ENCODE data around the gene ADRB2. TPM values are rescaled to one million over a fixed set of nuclear protein-coding genes. Genes with fewer than 3 reads are reported as not detected.

ADRB2 gene
- total RNA-seq, 1 experiment from 2014 or later: 0.26 TPM

DNA sequence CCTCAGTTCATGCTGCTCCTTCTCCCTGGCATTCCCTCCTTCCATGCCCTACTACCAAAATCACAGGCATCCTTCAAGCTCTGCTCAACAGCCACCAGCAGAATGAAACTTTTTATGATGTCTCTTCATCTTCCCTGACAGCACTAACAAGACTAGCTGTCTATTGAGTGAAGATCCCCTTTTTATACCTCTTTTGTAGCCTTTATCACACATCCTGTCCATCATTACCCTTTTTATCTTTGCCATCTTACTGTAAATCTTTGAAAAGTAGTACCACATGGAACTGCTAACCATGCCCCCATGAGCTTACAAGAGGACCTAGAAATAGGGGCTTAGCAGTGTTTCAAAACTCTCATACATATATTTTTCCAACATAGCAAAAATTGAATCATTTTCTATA lies 10.8 kb upstream of the ADRB2 start:
- no peak overlapping the region for H2BK20ac ChIP-seq (ENCODE audit: low read depth, low read length, poor library complexity, severe bottlenecking)
- no peak for DNase-seq
- H3K79me2 ChIP-seq (ENCODE audit: insufficient read depth, low read length): no peaks in the 10 kb centered on the region
- Mint-ChIP-seq H3K4me3 (no peak overlapping the region), H3K36me3 (ENCODE audit: insufficient read depth in 1 of 3, low read depth in 3 of 3) (no peaks in the 10 kb centered on the region), H3K27ac (no peak overlapping the region), H3K9me3 (no peaks in the 10 kb centered on the region), H3K4me1 (no peaks in the 10 kb centered on the region), H3K27me3 (ENCODE audit: low read depth) (no peaks in the 10 kb centered on the region)
- H4K91ac ChIP-seq (ENCODE audit: insufficient read length, low read depth, low read length): no peak overlapping the region
- H3K56ac ChIP-seq (ENCODE audit: insufficient read length, low read depth, low read length): no peak overlapping the region
- H3K14ac ChIP-seq (ENCODE audit: insufficient read depth, low read length): no peak overlapping the region
- H3K27me3 ChIP-seq (ENCODE audit: insufficient read depth, low read length): no peaks in the 10 kb centered on the region
- no peak overlapping the region for H2BK5ac ChIP-seq (ENCODE audit: insufficient read length, low read length)
- no peak overlapping the region for H3K4me2 ChIP-seq (ENCODE audit: insufficient read depth, insufficient read length, low read length)
- H2BK120ac ChIP-seq (ENCODE audit: low read depth, low read length, poor library complexity, severe bottlenecking): no peak overlapping the region
- no peak overlapping the region for H3T11ph ChIP-seq (ENCODE audit: low read length)
- no peak overlapping the region for H4K8ac ChIP-seq (replicated peaks; ENCODE audit: insufficient read length, low read depth, low read length)
- no peak overlapping the region for H3K4ac ChIP-seq (ENCODE audit: low read depth, low read length)
- no peak overlapping the region for H3K27ac ChIP-seq (ENCODE audit: insufficient read length, low read depth, low read length)
- no peak overlapping the region for H2AK5ac ChIP-seq (ENCODE audit: insufficient read length, low read length)
- no peak overlapping the region for H4K5ac ChIP-seq (ENCODE audit: insufficient read length, low read depth, low read length)
- H4K20me1 ChIP-seq (ENCODE audit: control insufficient read depth, insufficient read depth, insufficient read length): no peaks in the 10 kb centered on the region
- no peak overlapping the region for H2BK15ac ChIP-seq (ENCODE audit: low read depth, low read length)
- no peaks in the 10 kb centered on the region for H3K79me1 ChIP-seq (ENCODE audit: insufficient read depth, low read depth, low read length, poor library complexity, severe bottlenecking)
- no peaks in the 10 kb centered on the region for H3K9me3 ChIP-seq (ENCODE audit: control insufficient read depth, low read depth, low read length)
- no peaks in the 10 kb centered on the region for H3K4me1 ChIP-seq (ENCODE audit: insufficient read depth, low read length)
- no peak overlapping the region for H2AFZ ChIP-seq (ENCODE audit: low read length)
- H3K23ac ChIP-seq (ENCODE audit: insufficient read length, low read depth, low read length): no peak overlapping the region
- TF ChIP-seq, protein P1, sequence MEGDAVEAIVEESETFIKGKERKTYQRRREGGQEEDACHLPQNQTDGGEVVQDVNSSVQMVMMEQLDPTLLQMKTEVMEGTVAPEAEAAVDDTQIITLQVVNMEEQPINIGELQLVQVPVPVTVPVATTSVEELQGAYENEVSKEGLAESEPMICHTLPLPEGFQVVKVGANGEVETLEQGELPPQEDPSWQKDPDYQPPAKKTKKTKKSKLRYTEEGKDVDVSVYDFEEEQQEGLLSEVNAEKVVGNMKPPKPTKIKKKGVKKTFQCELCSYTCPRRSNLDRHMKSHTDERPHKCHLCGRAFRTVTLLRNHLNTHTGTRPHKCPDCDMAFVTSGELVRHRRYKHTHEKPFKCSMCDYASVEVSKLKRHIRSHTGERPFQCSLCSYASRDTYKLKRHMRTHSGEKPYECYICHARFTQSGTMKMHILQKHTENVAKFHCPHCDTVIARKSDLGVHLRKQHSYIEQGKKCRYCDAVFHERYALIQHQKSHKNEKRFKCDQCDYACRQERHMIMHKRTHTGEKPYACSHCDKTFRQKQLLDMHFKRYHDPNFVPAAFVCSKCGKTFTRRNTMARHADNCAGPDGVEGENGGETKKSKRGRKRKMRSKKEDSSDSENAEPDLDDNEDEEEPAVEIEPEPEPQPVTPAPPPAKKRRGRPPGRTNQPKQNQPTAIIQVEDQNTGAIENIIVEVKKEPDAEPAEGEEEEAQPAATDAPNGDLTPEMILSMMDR (conservative IDR thresholded peaks at IDR 0.05): no peak
- no peak overlapping the region for H3K18ac ChIP-seq (ENCODE audit: insufficient read length, low read depth, low read length)
- H3K23me2 ChIP-seq (ENCODE audit: insufficient read length, low read depth, low read length, poor library complexity, severe bottlenecking): no peaks in the 10 kb centered on the region
- no peak overlapping the region for H2BK12ac ChIP-seq (ENCODE audit: insufficient read length, low read depth, low read length)
- no peak overlapping the region for H3K9ac ChIP-seq (ENCODE audit: extremely low read depth, insufficient read length, low read length)

Measured in H9 (cell line).